HG02870 (cell line): ENCODE results near the gene CLEC18A.
"Not testable (repeated sequence)": the region's sequence is repeated elsewhere in the genome, so short reads cannot be mapped to it uniquely, and the experiment has no call there.

Experiments used
- ATAC-seq: cut with Tn5 transposase; IDR thresholded peaks from one replicate; pipeline ENCODE4 v1.9.1; 2021; ENCODE audit warnings: mild to moderate bottlenecking, moderate library complexity; ENCODE audit not compliant: unreplicated experiment

The CLEC18A gene

GRCh38 chr16:69951672-69952031, 518 bp downstream of the CLEC18A start:
- ATAC-seq = not testable (repeated sequence)

GRCh38 chr16:69952116-69952515, 982 bp downstream of the CLEC18A start:
- not testable (repeated sequence) for ATAC-seq

- not testable (repeated sequence) for ATAC-seq
Measured at GRCh38 chr16:69952572-69953355, 1.6 kb downstream of the CLEC18A start.

GRCh38 chr16:69954241-69954640, 3.1 kb downstream of the CLEC18A start:
- ATAC-seq = not testable (repeated sequence)

DNA sequence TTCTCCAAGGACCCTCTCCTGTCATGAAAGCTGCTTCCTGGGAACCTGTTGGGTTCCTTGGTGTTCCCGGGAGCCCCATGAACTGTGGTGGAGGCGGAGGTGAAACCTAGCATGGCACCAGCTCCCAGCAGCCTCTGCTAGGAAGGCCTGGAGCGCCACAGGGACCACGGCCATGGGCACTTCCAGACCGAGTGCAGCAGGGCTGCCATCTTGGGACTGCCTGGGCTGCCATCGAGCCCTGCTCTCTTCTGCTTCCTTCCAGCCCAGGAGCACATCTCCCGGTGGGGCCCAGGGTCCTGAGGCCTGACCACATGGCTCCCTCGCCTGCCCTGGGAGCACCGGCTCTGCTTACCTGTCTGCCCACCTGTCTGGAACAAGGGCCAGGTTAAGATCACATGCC, 12.2 kb downstream of the CLEC18A start:
- ATAC-seq = not testable (repeated sequence)

DNA sequence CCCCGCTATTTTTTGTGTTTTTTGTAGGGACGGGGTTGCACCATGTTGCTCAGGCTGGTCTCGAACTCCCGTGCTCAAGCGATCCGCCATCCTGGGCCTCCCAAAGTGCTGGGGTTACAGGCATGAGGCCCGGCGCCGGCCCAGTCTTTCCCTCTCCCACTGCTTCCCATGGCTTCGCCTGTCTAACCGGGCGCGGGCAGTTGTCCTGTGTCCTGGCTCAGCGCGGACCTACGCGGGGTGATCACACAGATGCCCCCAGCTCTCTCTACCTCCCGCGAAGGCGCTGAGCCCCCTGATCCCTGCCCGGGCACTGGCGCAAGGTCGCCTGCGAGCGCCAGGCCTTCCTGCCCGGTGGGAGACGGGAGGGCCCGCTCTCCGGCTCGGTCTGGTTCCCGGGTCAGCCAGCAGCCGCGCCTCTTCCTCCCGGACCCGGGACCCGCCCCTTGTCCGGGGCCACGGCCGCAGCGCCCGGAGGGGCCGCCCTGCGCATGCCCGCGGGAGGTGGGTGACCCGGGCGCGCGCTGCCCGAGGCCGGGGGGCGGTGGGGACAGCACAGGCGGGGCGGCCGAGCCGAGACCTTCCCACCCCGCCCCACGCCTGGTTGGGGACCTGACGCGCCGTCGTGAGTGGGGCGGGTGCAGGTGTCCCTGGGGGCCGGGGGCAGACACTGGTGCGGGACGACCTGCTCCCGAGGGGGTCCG, 14.0 kb downstream of the CLEC18A start:
- ATAC-seq = not testable (repeated sequence)

- not testable (repeated sequence) for ATAC-seq
Measured at GRCh38 chr16:69965661-69966054, 14.5 kb downstream of the CLEC18A start.

DNA sequence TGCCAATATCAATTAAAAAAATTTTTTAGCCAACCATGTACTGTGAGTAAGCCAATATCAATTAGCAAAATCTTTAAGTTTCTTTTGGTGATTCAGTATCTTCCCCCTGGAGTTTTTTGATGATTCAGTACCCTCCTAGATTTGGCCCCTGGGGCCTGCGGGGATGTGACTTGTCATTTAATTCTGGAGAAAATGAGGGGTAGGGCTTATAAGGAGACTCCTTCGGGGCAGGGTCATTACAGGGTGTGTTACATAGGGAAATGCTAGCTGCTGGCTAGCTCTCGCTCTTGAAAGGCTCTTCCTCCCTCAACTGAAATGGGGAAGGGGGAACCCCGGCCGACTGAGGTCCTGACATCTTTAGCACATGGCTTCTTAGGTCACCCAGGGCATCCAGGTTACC, 16.6 kb downstream of the CLEC18A start:
- not testable (repeated sequence) for ATAC-seq

DNA sequence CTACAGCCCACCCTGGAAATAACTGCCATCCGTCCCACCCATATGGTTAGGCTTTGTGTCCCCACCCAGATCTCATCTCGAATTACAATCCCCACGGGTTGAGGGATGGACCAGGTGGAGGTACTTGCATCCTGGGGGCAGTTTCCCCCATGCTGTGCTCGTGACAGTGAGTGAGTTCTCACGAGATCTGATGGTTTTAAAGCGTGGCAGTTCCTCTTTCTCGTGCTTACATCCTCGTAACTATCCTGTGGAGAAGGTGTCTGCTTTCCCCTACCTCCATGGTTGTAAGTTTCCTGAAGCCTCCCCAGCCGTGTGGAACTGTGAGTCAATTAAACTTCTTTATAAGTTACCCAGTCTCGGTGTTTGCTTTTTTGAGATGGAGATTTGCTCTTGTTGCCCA, 17.0 kb downstream of the CLEC18A start:
- ATAC-seq = not testable (repeated sequence)

DNA sequence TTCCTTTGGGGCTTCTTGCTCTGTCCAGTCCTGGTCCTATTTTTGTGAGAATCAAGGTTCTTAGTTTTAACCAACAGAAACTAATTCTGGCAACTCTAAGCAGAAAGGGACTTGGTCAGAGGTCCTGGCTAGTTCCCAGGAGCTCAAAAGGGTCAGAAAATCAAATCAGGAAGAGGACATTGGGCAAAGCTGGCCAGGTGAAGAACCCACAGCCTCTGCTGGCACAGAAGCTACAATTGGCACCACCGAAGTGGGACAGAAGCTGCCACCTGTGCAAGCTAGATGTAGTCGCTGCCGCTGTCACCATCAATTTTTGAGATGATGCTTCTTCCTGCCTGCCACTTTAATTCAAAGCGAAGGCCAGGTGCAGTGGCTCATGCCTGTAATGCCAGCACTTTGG, 18.5 kb downstream of the CLEC18A start:
- not testable (repeated sequence) for ATAC-seq

DNA sequence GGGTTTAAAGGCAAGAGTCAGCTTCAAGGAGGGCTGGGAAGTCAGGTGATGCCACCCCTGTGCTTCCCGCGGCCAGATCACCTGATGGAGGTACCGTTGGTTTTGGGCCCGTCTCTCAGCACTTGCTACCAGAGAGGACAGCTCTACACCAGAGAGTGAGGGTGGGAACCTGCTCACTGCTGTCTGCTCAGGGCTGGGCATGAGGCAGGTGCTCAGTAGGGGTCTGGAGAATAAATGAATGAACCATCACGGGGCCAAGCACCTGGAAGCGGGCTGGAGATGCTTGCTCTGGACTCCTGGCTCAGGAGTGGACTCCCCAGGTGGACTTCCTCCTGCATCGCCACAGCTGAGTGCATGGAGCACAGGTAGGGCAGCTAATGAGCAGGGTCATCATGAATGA, 21.0 kb downstream of the CLEC18A start:
- ATAC-seq = not testable (repeated sequence)

GRCh38 chr16:69972935-69973334, 21.8 kb downstream of the CLEC18A start:
- not testable (repeated sequence) for ATAC-seq

DNA sequence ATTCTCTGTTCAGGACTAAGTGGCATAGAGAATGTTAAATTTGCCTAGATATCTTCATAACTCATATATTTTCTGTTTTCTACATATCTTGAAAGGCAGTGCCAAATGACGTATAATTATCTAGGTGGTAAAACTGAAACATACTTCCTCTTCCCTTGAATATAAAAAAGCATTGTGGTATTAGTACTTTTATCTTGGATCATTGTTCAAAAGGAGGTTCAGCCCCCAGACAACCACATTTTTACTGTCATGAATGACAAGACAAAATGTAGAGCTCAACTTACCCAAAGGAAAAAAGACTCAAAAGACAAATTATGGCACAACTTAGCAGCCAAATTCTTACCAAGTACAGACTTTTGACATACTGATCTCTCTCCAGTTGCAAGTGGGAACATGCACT, 34.1 kb downstream of the CLEC18A start:
- ATAC-seq = not testable (repeated sequence)

- not testable (repeated sequence) for ATAC-seq
Measured at GRCh38 chr16:69997956-69998355, 46.8 kb downstream of the CLEC18A start.

DNA sequence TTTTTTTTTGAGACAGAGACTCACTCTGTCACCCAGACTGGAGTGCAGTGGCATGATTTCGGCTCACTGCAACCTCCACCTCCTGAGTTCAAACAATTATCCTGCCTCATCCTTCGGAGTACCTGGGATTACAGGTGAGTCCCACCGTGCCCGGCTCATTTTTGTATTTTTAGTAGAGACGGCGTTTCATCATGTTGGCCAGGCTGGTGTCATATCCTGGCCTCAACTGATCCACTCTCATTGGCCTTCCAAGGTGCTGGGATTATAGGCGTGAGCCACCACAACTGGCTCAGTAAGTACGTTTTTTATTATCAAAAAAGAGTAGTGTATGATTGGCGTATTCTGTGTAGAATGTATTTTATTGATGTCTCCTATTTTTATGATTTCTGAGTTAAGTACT, 48.7 kb downstream of the CLEC18A start:
- ATAC-seq = not testable (repeated sequence)

GRCh38 chr16:70003511-70003910, 52.4 kb downstream of the CLEC18A start:
- not testable (repeated sequence) for ATAC-seq

- ATAC-seq = not testable (repeated sequence)
Measured at GRCh38 chr16:70008604-70009003, 57.5 kb downstream of the CLEC18A start.

DNA sequence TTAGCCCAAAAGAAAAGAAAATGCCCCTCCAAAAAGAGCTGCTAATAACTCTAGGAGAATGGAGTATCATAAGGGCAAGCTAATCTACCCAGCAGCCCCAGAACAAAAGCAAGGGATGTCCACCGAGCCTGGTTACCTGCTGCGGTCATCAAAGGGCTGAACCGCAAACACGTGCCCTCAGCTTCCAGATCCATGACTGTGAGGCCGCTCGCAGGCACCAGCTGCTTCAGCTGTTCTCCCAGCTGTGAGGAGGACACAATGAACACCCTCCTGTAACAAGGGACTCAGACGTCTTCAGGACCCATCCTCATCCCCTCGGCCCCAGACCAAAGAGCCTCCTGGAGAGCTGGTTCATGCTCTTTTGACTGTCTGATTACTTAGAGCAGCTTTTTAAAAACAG, 59.5 kb downstream of the CLEC18A start:
- not testable (repeated sequence) for ATAC-seq

GRCh38 chr16:70011120-70011519, 60.0 kb downstream of the CLEC18A start:
- not testable (repeated sequence) for ATAC-seq

DNA sequence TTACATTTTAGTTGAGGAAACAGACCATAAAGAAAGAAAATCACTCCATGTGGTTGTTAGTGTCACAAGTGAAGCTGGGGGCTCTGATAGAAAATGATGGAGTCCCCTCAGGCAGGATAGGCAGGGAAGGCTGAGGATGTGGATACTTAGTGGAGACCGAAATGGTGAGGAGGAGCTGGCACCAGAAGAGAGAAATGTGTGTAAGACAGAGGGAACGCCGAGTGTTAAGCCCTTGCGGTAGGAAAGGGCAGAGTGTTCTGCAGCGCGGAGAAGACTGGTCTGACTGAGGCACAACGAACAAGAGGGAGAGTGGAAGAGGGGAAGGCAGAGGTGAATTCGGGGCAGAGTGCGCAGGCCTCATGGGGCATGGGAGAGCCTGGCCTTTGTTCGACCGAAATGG, 61.2 kb downstream of the CLEC18A start:
- not testable (repeated sequence) for ATAC-seq

GRCh38 chr16:70012951-70013350, 61.8 kb downstream of the CLEC18A start:
- not testable (repeated sequence) for ATAC-seq
